Measurements from ENCODE around the gene SH3BP5.

DNA sequence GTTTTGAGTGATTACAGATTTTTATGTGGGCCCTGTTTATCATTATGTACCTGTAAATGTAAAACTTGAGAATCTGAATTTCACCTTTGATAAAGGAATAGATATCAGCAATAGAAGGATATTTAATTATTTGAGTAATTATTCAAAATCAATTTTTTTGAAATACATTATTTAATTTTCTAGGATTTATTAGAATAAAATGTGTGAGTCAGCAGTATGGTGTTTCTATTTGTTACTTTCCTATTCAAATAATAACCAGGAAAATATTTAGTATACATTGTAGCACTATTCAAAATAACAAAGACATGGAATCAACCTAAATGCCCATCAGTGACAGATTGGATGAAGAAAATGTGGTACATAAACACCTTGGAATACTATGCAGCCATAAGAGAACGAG lies 104.2 kb downstream of the SH3BP5 start:
- TF ChIP-seq CTCF (IDR thresholded peaks at IDR 0.05), result no peak
- no peak for TF ChIP-seq POLR2A (IDR thresholded peaks at IDR 0.05)

Measured in adrenal gland (tissue), 5 donors.